ENCODE results near the gene HDAC7. TPM values are rescaled to one million over a fixed set of nuclear protein-coding genes. Genes with fewer than 3 reads are reported as not detected.
"Not testable (repeated sequence)": the region's sequence is repeated elsewhere in the genome, so short reads cannot be mapped to it uniquely, and the experiment has no call there.

Gene HDAC7
- total RNA-seq, 1 experiment from 2014 or later: 17.2 TPM

GRCh38 chr12:47850153-47851084, 30.7 kb upstream of the HDAC7 start:
- peak; percentile 21 for DNase-seq (ENCODE audit: extremely low read depth, low read depth)

GRCh38 chr12:47849261-47849660, 29.6 kb upstream of the HDAC7 start:
- no peak for DNase-seq (ENCODE audit: extremely low read depth, low read depth)

- DNase-seq (ENCODE audit: extremely low read depth, low read depth): no peak
Observed at GRCh38 chr12:47848853-47849252, 29.1 kb upstream of the HDAC7 start.

DNA sequence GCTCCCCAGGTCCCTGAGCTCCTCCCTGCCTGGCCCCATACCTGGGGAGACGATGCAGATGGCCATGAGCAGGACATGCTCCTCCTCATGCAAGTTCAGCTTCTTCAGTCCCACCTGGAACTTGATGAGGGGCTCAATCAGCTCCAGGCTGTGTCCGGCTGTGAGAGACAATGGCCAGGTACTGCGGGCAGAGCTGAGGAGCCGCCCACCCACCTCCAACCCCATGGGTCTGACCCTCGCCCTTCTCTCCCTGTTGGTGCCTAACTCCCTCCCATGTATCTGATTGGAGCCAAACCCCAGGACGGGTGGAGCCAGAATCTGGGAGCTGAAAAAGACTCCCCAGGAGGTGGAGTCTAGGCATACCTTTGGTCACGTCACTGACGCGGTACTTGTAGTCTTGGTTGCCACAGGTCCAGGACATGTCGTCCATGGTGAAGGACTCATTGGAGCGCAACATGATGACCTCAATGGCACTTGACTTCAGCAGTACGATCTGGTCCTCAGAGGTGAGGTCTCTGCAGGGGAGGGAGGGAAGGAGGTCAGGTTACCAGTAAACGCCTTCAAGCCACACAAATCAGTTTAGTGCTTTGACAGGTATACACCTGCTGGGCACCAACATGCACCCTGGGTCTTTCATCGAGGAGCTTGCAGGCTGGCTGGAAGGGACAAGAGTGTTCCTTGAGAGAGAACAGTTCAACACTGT, 26.7 kb upstream of the HDAC7 start:
- DNase-seq (ENCODE audit: extremely low read depth, low read depth): no peak

- no peak for DNase-seq (ENCODE audit: extremely low read depth, low read depth)
Observed at GRCh38 chr12:47845081-47845480, 25.4 kb upstream of the HDAC7 start.

DNA sequence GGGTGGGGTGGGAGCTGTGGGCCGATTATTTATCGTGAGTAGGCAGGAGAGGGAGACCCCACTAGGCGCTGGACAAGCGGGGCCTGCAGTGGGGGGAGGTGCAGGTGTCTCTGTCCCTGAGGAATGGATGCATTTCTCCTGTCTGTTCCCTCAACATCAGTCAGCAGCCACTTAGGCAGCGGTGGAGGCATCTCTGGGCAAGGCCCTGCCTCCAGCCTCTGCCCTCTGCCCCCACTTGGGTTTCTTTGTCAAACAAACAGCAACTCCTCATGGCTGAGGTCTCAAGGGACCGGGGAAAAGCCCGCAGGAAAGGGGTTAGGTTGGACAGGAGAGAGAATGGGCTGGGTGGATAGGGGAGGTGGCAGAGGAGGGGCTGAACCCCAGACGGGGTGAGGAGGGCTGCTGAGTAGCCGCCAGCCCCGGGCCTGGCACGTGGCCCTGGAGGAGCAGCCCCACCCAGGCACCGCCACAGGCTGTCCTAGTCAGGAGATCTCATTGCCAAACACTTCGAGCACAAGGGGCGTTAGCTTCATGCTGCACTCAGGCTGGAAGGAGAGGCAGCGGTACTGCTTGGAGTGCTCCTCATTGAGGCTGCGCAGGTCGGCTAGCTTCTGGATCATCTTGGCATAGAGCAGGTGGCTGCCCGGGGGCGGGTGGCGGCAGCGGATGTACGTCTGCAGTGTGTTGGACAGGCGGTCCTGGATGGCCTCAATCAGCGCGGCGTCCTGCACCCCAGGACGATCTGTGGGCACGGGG, 24.7 kb upstream of the HDAC7 start:
- no peak for DNase-seq (ENCODE audit: extremely low read depth, low read depth)

DNA sequence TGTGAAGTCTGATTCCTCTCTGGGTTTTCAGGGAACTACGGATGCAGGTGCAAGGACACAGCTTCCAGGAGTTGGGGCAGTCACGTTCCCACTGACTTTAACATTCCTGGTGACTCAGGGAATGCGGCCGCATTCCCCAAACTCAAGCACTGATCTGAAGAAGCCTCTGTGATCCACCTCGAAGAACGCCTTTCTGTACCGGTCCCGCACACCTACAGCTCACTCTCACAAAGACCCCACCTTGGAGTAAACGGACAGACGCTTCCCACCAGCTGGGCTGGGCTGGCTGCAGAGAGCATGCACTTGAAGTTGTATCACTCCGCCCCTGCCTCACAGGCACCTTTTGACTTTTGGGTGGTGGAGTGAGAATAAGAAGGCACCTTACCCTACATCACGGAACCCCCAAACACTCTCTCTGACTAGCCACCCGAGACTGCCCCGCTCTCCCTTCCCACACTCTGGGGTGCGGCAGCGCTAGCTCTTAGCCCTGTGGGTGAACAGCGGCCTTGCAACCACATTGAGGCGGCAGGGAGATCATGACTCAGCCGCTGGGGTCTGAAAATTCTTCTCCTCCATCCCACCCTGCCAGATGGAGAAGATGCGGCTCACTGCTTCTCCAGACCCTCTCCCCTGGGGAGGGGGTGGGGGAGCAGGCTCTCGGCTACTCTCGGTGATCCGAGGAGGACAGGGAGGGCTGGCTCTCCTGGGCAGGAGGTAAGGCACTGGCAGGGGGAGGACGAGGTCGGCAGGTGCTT, 23.7 kb upstream of the HDAC7 start:
- no peak for DNase-seq (ENCODE audit: extremely low read depth, low read depth)

- not testable (repeated sequence) for DNase-seq (ENCODE audit: extremely low read depth, low read depth)
Observed at GRCh38 chr12:47842543-47842942, 22.8 kb upstream of the HDAC7 start.

DNA sequence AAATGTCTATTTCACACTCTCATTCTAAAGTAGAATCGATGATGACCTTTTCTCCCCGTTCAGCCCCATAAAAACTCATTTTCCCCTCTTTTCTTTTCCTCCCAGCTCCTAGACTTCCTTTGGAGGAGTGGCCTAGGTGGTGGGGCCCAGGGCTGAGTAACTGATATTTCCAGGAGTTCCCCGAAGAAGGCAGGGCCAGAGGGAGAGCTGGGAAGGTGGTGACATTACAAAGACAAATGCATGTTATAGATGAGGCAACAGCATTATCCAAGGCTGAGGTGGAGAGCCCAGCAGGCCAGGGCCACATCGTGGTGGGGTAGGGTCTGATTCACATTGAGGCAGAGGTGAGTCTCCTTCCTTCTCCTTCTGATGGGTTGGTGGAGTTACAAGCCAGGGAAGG, 22.2 kb upstream of the HDAC7 start:
- no peak for DNase-seq (ENCODE audit: extremely low read depth, low read depth)

DNA sequence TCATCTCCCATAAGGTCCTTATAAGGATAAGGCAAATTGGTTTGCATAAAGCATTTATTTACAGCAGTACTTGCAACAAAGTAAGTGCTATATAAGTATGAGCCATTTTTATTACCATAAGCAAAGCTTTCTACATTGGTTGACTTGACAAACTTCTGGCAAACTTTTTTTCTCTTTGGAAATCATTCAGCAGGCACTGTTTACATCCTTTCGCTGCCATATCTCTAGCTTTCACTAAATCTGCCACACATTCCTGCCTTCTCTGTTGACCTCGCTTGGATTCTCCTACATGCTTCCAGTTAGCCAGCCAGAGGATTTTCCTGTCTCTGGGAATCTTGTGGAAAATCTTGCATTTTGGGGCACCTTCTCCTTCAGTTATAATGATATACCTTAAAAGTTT, 21.8 kb upstream of the HDAC7 start:
- DNase-seq (ENCODE audit: extremely low read depth, low read depth): no peak

GRCh38 chr12:47840571-47840970, 20.9 kb upstream of the HDAC7 start:
- DNase-seq (ENCODE audit: extremely low read depth, low read depth): no peak

GRCh38 chr12:47839214-47839876, 19.6 kb upstream of the HDAC7 start:
- DNase-seq (ENCODE audit: extremely low read depth, low read depth): no peak

GRCh38 chr12:47838286-47838931, 18.7 kb upstream of the HDAC7 start:
- DNase-seq (ENCODE audit: extremely low read depth, low read depth): peak; percentile 44

GRCh38 chr12:47837190-47838171, 17.8 kb upstream of the HDAC7 start:
- DNase-seq (ENCODE audit: extremely low read depth, low read depth): peak; percentile 77

GRCh38 chr12:47835831-47836155, 16.1 kb upstream of the HDAC7 start:
- no peak for DNase-seq (ENCODE audit: extremely low read depth, low read depth)

DNA sequence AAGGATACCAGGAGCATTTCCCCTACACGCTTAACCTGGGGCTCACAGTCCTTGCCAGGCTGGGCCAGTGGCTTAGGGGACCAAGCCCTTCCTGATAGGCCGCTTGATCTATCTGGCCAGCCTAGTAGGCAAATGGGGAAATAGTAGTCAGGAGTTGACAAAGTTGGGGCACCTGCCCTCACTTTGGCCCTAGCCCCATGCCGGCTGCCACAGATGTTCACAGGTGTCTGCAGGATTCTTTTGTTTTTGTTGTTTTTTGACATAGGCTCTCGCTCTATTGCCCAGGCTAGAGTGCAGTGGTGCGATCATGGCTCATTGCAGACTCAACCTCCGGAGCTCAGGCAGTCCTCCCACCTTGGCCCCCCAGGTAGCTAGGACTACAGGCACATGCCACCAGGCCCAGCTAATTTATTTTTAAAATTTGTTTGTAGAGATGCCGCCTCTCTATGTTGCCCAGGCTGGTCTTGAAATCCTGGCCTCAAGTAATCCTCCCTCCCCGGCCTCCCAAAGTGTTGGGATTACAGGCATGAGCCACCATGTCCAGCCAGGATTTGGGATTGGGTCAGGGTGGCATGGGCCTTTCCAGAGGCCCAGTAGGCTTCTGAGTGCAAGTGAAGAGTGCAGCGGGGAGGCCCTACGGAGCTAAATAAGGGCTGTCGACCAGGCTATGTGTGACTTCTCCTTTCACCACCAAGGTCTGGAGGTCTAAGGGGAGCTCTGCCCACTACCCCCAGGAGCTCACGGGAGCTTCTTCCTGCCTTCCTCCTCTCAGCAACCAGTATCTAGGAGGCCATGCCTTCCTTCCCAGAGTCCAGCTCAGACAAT, 15.5 kb upstream of the HDAC7 start:
- DNase-seq (ENCODE audit: extremely low read depth, low read depth): no peak

GRCh38 chr12:47834199-47834903, 14.6 kb upstream of the HDAC7 start:
- no peak for DNase-seq (ENCODE audit: extremely low read depth, low read depth)

Data from NCI-H460 (cell line).